SK-N-SH (cell line): ENCODE measurements around the gene KLHL22. TPM values are rescaled to one million over a fixed set of nuclear protein-coding genes. Genes with fewer than 3 reads are reported as not detected.

Source experiments
- CTCF ChIA-PET: fragments of 300-600, 350-600 bp; formaldehyde crosslinking; extraction: SDS; loops from one replicate; lab custom pipeline; 2021; lab: Yijun Ruan, JAX
- POLR2A ChIA-PET: fragments of 350-600 bp; sonication (Branson Sonifier 250); formaldehyde crosslinking; extraction: SDS; loops from one replicate; lab custom pipeline; 2020; ENCODE audit warnings: antibody characterized with exemption, inconsistent platforms; lab: Yijun Ruan, JAX
- DNase-seq: peaks from one replicate; pipeline ENCODE4 v3.0.0; 2012
- H2AFZ ChIP-seq: fragments of 200-600 bp; sonication (generic); 2 replicates; pipeline ENCODE4 v1.8.1; 2016; ENCODE audit warnings: antibody characterized with exemption, mild to moderate bottlenecking, low read depth
- H3F3A ChIP-seq: fragments of 200-600 bp; sonication (generic); replicated peaks from 2 replicates; pipeline ENCODE3; 2016; ENCODE audit warnings: antibody characterized with exemption, mild to moderate bottlenecking; ENCODE audit not compliant: insufficient read depth
- H3K27ac ChIP-seq, 2 experiments: fragments of 200-500 bp in 1 of 2; fragments of 200-600 bp in 1 of 2; sonication (Bioruptor generic) in 1 of 2; sonication (generic), shearing (Covaris generic) in 1 of 2; 2 replicates each; pipeline versions ENCODE4 v1.5.1 to v1.6.1; 2014 to 2016; ENCODE audit warnings: low read depth in 2 of 2, inconsistent platforms in 1 of 2, low read length in 1 of 2, mild to moderate bottlenecking in 1 of 2, mixed read lengths in 1 of 2
- H3K27me3 ChIP-seq: fragments of 200-600 bp; sonication (generic), shearing (Covaris generic); 2 replicates; pipeline ENCODE4 v1.6.1; 2016; ENCODE audit warnings: mixed run types; ENCODE audit not compliant: insufficient read depth
- H3K36me3 ChIP-seq, 2 experiments: fragments of 200-500 bp in 1 of 2; fragments of 200-600 bp in 1 of 2; sonication (Bioruptor generic) in 1 of 2; sonication (generic) in 1 of 2; replicated peaks in 1 of 2; 2 replicates each; pipeline versions ENCODE3 to v1.5.1; 2014 to 2016; ENCODE audit warnings: low read length in 1 of 2, mild to moderate bottlenecking in 1 of 2; ENCODE audit not compliant: insufficient read depth in 2 of 2, control insufficient read depth in 1 of 2
- H3K4me1 ChIP-seq, 2 experiments: fragments of 200-500 bp in 1 of 2; fragments of 200-600 bp in 1 of 2; sonication (Bioruptor generic) in 1 of 2; sonication (generic), shearing (Covaris generic) in 1 of 2; 2 replicates each; pipeline versions ENCODE4 v1.5.1 to v1.6.1; 2014 to 2016; ENCODE audit warnings: low read depth in 1 of 2, low read length in 1 of 2, mixed run types in 1 of 2; ENCODE audit not compliant: insufficient read depth in 2 of 2, control insufficient read depth in 1 of 2
- H3K4me2 ChIP-seq: fragments of 200-600 bp; sonication (generic), shearing (Covaris generic); 2 replicates; pipeline ENCODE4 v1.6.1; 2017; ENCODE audit warnings: mixed run types
- H3K4me3 ChIP-seq, 2 experiments: fragments of 200-500 bp in 1 of 2; fragments of 200-600 bp in 1 of 2; sonication (Bioruptor generic) in 1 of 2; sonication (generic), shearing (Covaris generic) in 1 of 2; 2 replicates each; pipeline versions ENCODE4 v1.5.1 to v1.8.1; 2014 to 2016; ENCODE audit warnings: low read depth in 2 of 2, inconsistent platforms in 1 of 2, low read length in 1 of 2, mild to moderate bottlenecking in 1 of 2, mixed read lengths in 1 of 2, moderate library complexity in 1 of 2
- H3K79me2 ChIP-seq: fragments of 200-600 bp; sonication (generic); 2 replicates; pipeline ENCODE4 v1.8.1; 2017; ENCODE audit warnings: mild to moderate bottlenecking; ENCODE audit not compliant: insufficient read depth
- H3K9ac ChIP-seq: fragments of 200-600 bp; sonication (generic); 2 replicates; pipeline ENCODE4 v1.6.1; 2017; ENCODE audit warnings: mixed run types
- H3K9me2 ChIP-seq: fragments of 200-600 bp; sonication (generic); 2 replicates; pipeline ENCODE4 v1.6.1; 2017; ENCODE audit warnings: mixed run types
- H3K9me3 ChIP-seq: fragments of 200-600 bp; sonication (generic); 2 replicates; pipeline ENCODE4 v1.6.1; 2017; ENCODE audit warnings: mixed run types, mild to moderate bottlenecking, moderate library complexity
- H4K20me1 ChIP-seq: fragments of 200-600 bp; sonication (generic); 2 replicates; pipeline ENCODE4 v1.6.1; 2017; ENCODE audit warnings: mild to moderate bottlenecking, mixed run types; ENCODE audit not compliant: insufficient read depth
- CTCF ChIP-seq: fragments of 200-600 bp; sonication (generic); IDR thresholded peaks from 2 replicates; pipeline ENCODE4 v1.6.1; 2017; ENCODE audit warnings: antibody characterized with exemption, mild to moderate bottlenecking, moderate library complexity
- EP300 ChIP-seq, 2 experiments: IDR thresholded peaks; 2 replicates each; pipeline versions ENCODE4 v1.4.0 to v1.6.1; 2012; ENCODE audit warnings: borderline replicate concordance in 1 of 2, low read depth in 1 of 2, low read length in 1 of 2
- FOSL2 ChIP-seq: IDR thresholded peaks from 2 replicates; pipeline ENCODE4 v1.4.0; 2012; ENCODE audit warnings: low read depth, mild to moderate bottlenecking, moderate library complexity, borderline replicate concordance
- FOXJ3 ChIP-seq: sonication (generic); formaldehyde crosslinking; IDR thresholded peaks from 2 replicates; pipeline ENCODE4 v1.5.1; 2020; ENCODE audit warnings: mild to moderate bottlenecking, missing genetic modification reagents
- GATA2 ChIP-seq: sonication (generic); formaldehyde crosslinking; IDR thresholded peaks from 2 replicates; pipeline ENCODE4 v1.5.0; 2020; ENCODE audit warnings: mild to moderate bottlenecking, missing genetic modification reagents
- IRF3 ChIP-seq: fragments of 150-350 bp; IDR thresholded peaks from 2 replicates; pipeline ENCODE4 v1.6.1; 2016; ENCODE audit warnings: mild to moderate bottlenecking, low read depth, low read length
- JUND ChIP-seq: IDR thresholded peaks from 2 replicates; pipeline ENCODE4 v1.4.0; 2012
- MXI1 ChIP-seq: IDR thresholded peaks from 2 replicates; pipeline ENCODE4 v1.6.1; 2012; ENCODE audit warnings: mild to moderate bottlenecking, low read depth, low read length, improper control_type of control experiment
- NRF1 ChIP-seq: IDR thresholded peaks from 2 replicates; pipeline ENCODE4 v1.6.1; 2012; ENCODE audit warnings: low read depth, mild to moderate bottlenecking, low read length
- POLR2AphosphoS5 ChIP-seq: IDR thresholded peaks from 2 replicates; pipeline ENCODE4 v1.6.1; 2012; ENCODE audit warnings: low read depth, low read length
- RXRA ChIP-seq: IDR thresholded peaks from 2 replicates; pipeline ENCODE4 v1.4.0; 2012; ENCODE audit warnings: low read depth, mild to moderate bottlenecking, borderline replicate concordance
- SIN3A ChIP-seq: IDR thresholded peaks from 2 replicates; pipeline ENCODE4 v1.6.1; 2012; ENCODE audit warnings: low read depth, mild to moderate bottlenecking, low read length, moderate library complexity, borderline replicate concordance
- SMC3 ChIP-seq: IDR thresholded peaks from 2 replicates; pipeline ENCODE4 v1.6.1; 2012; ENCODE audit warnings: low read depth, low read length, improper control_type of control experiment
- WGBS: methylation state at CpG from one replicate; pipeline ENCODE4 v1.1.6; 2017; ENCODE audit warnings: low lambda C conversion rate; 5-methylcytosine and 5-hydroxymethylcytosine counted together
- polyA plus RNA-seq, 3 experiments: library from polyadenylated mRNA; depleted of rRNA; stranded (reverse); fragments of >200 nt; gene quantifications; 2 replicates each; pipeline ENCODE4 v1.2.3, GENCODE V29; 2012
- TF ChIP-seq, protein P1 (sequence below): IDR thresholded peaks from 2 replicates; pipeline ENCODE4 v1.6.1; 2012; ENCODE audit warnings: mild to moderate bottlenecking, low read depth, low read length, moderate library complexity
- TF ChIP-seq, protein P2 (sequence below): IDR thresholded peaks from 2 replicates; pipeline ENCODE4 v1.4.0; 2012; ENCODE audit warnings: low read depth, borderline replicate concordance
- TF ChIP-seq, protein P3 (sequence below): fragments of 150-350 bp; IDR thresholded peaks from 2 replicates; pipeline ENCODE4 v1.6.1; 2017; ENCODE audit warnings: antibody characterized with exemption, low read length, low read depth, borderline replicate concordance

KLHL22 gene
- polyA plus RNA-seq, 1 of the 3 experiments (the other 2 are of a cell fraction): 26.5 TPM

DNA sequence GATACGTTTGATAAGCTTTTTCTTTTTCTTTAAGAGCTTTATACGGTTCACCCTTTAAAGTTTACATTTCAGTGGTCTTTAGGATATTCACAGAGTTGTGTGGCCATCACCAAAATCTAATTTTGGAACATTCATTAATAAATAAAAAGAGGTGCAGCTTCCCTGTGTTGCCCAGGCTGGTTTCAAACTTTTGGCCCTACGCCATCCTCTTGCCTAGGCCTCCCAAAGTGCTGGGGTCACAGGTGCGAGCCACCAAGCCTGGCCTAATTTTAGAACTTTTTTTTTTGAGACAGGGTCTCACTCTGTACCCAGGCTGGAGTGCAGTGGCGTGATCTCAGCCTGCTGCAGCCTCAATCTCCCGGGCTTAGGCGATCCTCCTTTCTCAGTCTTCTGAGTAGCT, 42.4 kb upstream of the KLHL22 start:
- Histone ChIP-seq H3K9me2 (no peaks in the 10 kb centered on the region), H3K9ac (no peak overlapping the region), H3K9me3 (no peaks in the 10 kb centered on the region), H3K27ac (peak overlapping the region in 1 of 2 experiments; percentile 93; a peak in 2 of 4 replicates), H3F3A (peaks cover 2% of the 10 kb centered on the region), H3K27me3 (no peaks in the 10 kb centered on the region), H3K4me2 (no peak overlapping the region), H2AFZ (no peak overlapping the region), H3K79me2 (peaks cover 99% of the 10 kb centered on the region), H4K20me1 (peaks cover 29% of the 10 kb centered on the region), H3K4me1 (peaks cover 11 to 46% of the 10 kb centered on the region in 2 experiments; a peak in 3 of 4 replicates), H3K4me3 (no peak overlapping the region), H3K36me3 (peaks cover 16 to 51% of the 10 kb centered on the region in 2 experiments)
- ChIA-PET CTCF (interaction anchor here (1.2 to 3.8 kb wide), 5 partner anchors 9 to 41 kb away, joined by 3 to 32 read pairs (median 5); no protein-coding TSS in a partner anchor), POLR2A (interaction anchor here (0.8 to 1.7 kb wide), 3 partner anchors 11 to 385 kb away, joined by 3 to 7 read pairs (median 3); no protein-coding TSS in a partner anchor)
- TF ChIP-seq SMC3 (no peak), POLR2AphosphoS5 (no peak), RXRA (no peak), FOSL2 (no peak), EP300 (IDR thresholded peaks at IDR 0.05; ENCODE audit: borderline replicate concordance in 1 of 2, low read depth in 1 of 2, low read length in 1 of 2) (no peak)
- TF ChIP-seq, protein P1, sequence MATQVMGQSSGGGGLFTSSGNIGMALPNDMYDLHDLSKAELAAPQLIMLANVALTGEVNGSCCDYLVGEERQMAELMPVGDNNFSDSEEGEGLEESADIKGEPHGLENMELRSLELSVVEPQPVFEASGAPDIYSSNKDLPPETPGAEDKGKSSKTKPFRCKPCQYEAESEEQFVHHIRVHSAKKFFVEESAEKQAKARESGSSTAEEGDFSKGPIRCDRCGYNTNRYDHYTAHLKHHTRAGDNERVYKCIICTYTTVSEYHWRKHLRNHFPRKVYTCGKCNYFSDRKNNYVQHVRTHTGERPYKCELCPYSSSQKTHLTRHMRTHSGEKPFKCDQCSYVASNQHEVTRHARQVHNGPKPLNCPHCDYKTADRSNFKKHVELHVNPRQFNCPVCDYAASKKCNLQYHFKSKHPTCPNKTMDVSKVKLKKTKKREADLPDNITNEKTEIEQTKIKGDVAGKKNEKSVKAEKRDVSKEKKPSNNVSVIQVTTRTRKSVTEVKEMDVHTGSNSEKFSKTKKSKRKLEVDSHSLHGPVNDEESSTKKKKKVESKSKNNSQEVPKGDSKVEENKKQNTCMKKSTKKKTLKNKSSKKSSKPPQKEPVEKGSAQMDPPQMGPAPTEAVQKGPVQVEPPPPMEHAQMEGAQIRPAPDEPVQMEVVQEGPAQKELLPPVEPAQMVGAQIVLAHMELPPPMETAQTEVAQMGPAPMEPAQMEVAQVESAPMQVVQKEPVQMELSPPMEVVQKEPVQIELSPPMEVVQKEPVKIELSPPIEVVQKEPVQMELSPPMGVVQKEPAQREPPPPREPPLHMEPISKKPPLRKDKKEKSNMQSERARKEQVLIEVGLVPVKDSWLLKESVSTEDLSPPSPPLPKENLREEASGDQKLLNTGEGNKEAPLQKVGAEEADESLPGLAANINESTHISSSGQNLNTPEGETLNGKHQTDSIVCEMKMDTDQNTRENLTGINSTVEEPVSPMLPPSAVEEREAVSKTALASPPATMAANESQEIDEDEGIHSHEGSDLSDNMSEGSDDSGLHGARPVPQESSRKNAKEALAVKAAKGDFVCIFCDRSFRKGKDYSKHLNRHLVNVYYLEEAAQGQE: no peak
- TF ChIP-seq, protein P2, sequence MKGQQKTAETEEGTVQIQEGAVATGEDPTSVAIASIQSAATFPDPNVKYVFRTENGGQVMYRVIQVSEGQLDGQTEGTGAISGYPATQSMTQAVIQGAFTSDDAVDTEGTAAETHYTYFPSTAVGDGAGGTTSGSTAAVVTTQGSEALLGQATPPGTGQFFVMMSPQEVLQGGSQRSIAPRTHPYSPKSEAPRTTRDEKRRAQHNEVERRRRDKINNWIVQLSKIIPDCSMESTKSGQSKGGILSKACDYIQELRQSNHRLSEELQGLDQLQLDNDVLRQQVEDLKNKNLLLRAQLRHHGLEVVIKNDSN: no peak
- WGBS: 99% methylated on average over 7 of the region's 7 CpGs
- DNase-seq: no peak

DNA sequence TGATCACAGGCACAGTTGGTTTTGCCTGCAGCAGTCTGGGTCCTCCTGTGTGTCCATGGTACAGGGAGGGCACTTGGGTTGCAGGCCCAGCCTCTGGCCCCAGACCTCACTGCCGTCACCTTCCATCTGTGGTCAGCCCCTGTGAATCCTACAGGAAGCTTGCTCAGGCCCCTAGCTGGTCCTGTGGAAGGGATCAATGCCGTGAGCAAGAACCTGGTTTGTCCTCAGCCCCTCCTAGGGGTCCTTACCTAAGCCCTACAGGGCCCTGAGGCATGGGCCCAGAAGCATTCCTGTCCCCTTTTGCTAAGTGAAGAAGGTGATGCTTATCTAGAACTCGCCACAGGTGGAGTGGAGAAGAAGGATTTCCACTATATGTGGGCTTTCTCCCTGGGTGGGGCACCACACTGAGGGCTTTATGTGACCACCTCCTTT, 41.7 kb upstream of the KLHL22 start:
- no peak for DNase-seq
- Histone ChIP-seq H3K36me3 (peaks cover 14 to 46% of the 10 kb centered on the region in 2 experiments), H3K4me3 (no peak overlapping the region), H4K20me1 (peaks cover 29% of the 10 kb centered on the region), H2AFZ (no peak overlapping the region), H3K79me2 (peaks cover 99% of the 10 kb centered on the region), H3F3A (peaks cover 9% of the 10 kb centered on the region), H3K9ac (no peak overlapping the region), H3K4me1 (peaks cover 17 to 53% of the 10 kb centered on the region in 2 experiments), H3K27me3 (no peaks in the 10 kb centered on the region), H3K27ac (peak overlapping the region in 1 of 2 experiments; percentile 93; a peak in 2 of 4 replicates), H3K9me2 (no peaks in the 10 kb centered on the region), H3K4me2 (no peak overlapping the region), H3K9me3 (no peaks in the 10 kb centered on the region)
- CTCF ChIA-PET: interaction anchor here (1.2 to 3.8 kb wide), 5 partner anchors 9 to 41 kb away, joined by 3 to 32 read pairs (median 5); no protein-coding TSS in a partner anchor
- WGBS: 70% methylated on average over 2 of the region's 3 CpGs
- POLR2A ChIA-PET: interaction anchor here (0.8 to 1.7 kb wide), 4 partner anchors 12 to 386 kb away, joined by 3 to 7 read pairs (median 3); partner anchors contain the start of gene MED15
- TF ChIP-seq CTCF: no peak
- no peak for TF ChIP-seq NRF1
- TF ChIP-seq GATA2 (CRISPR knock-in tag): no peak
- no peak for TF ChIP-seq SIN3A
- no peak for TF ChIP-seq JUND
- TF ChIP-seq POLR2AphosphoS5: no peak
- TF ChIP-seq EP300 (IDR thresholded peaks at IDR 0.05; ENCODE audit: borderline replicate concordance in 1 of 2, low read depth in 1 of 2, low read length in 1 of 2): no peak
- no peak for TF ChIP-seq MXI1
- TF ChIP-seq FOSL2: no peak
- TF ChIP-seq IRF3: no peak
- TF ChIP-seq, protein P2: no peak
- no peak for TF ChIP-seq FOXJ3 (CRISPR knock-in tag)
- TF ChIP-seq, protein P3, sequence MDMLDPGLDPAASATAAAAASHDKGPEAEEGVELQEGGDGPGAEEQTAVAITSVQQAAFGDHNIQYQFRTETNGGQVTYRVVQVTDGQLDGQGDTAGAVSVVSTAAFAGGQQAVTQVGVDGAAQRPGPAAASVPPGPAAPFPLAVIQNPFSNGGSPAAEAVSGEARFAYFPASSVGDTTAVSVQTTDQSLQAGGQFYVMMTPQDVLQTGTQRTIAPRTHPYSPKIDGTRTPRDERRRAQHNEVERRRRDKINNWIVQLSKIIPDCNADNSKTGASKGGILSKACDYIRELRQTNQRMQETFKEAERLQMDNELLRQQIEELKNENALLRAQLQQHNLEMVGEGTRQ: no peak
